Osteoblast (primary cell): Measurements from ENCODE around the gene ANKRD6. TPM values are rescaled to one million over a fixed set of nuclear protein-coding genes. Genes with fewer than 3 reads are reported as not detected.
A peak's percentile ranks its signal among the peaks of the same experiment; 100 is the strongest.

ENCODE experiments used
- DNase-seq: peaks from one replicate; pipeline ENCODE4 v3.0.0; 2011; ENCODE audit warnings: low spot score, mixed read lengths; ENCODE audit not compliant: insufficient read length; ENCODE audit errors: missing footprints
- H2AFZ ChIP-seq: 2 replicates; pipeline ENCODE4 v1.6.0; 2011; ENCODE audit warnings: mild to moderate bottlenecking, low read length
- H3K27ac ChIP-seq: 2 replicates; pipeline ENCODE4 v1.5.1; 2011; ENCODE audit warnings: mild to moderate bottlenecking, low read depth, low read length, moderate library complexity
- H3K27me3 ChIP-seq: 2 replicates; pipeline ENCODE4 v1.6.0; 2012; ENCODE audit warnings: mild to moderate bottlenecking, control low read depth, inconsistent platforms, low read length, moderate library complexity; ENCODE audit not compliant: insufficient read depth
- H3K36me3 ChIP-seq: 2 replicates; pipeline ENCODE4 v1.5.1; 2011; ENCODE audit warnings: mild to moderate bottlenecking, low read length, control low read depth, moderate library complexity; ENCODE audit not compliant: insufficient read depth
- H3K4me1 ChIP-seq: 2 replicates; pipeline ENCODE4 v1.5.1; 2011; ENCODE audit warnings: mild to moderate bottlenecking, low read length, control low read depth, moderate library complexity; ENCODE audit not compliant: insufficient read depth
- H3K4me2 ChIP-seq: 2 replicates; pipeline ENCODE4 v1.6.0; 2011; ENCODE audit warnings: mild to moderate bottlenecking, low read length; ENCODE audit not compliant: insufficient read depth
- H3K4me3 ChIP-seq: fragments of 200-600 bp; sonication (generic); 3 replicates; pipeline ENCODE4 v1.5.1; 2012; ENCODE audit warnings: mild to moderate bottlenecking, low read length, inconsistent platforms; ENCODE audit not compliant: insufficient read depth
- H3K79me2 ChIP-seq: 2 replicates; pipeline ENCODE4 v1.6.0; 2012; ENCODE audit warnings: mild to moderate bottlenecking, low read length, control low read depth, inconsistent platforms; ENCODE audit not compliant: insufficient read depth
- H3K9me3 ChIP-seq: 2 replicates; pipeline ENCODE4 v1.5.1; 2011; ENCODE audit warnings: low read depth, low read length, control low read depth
- H4K20me1 ChIP-seq: 2 replicates; pipeline ENCODE4 v1.6.0; 2012; ENCODE audit warnings: mild to moderate bottlenecking, low read length, control low read depth; ENCODE audit not compliant: insufficient read depth
- CTCF ChIP-seq: IDR thresholded peaks from 2 replicates; pipeline ENCODE4 v1.5.1; 2011; ENCODE audit warnings: mild to moderate bottlenecking, low read depth, low read length, moderate library complexity; ENCODE audit errors: extremely low read depth
- total RNA-seq: library from RNA; depleted of rRNA; stranded (reverse); fragments of >200 nt; gene quantifications from 2 replicates; pipeline ENCODE4 v1.2.3, GENCODE V29; 2012

ANKRD6 gene
- total RNA-seq, 1 donor: 11.2 TPM

DNA sequence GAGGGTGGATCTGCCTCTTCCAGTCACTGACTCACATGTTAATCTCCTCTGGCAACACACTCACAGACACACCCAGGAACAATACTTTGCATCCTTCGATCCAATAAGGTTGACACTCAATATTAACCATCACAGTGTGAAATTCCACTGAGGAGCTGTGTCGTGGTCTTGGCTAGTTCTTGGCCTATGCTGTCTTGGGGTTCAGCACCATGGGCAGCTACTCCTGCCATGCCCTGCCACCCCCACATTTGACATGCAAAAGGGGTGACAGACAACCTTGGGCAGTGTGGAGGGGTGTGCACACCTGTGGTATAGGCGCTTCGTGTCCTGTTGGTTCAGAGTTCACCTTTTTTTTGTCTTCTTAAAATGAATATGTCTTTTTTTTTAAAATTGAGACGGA lies 25.8 kb downstream of the ANKRD6 start:
- DNase-seq: peak; percentile 31
- Histone ChIP-seq H3K4me3 (no peak overlapping the region), H3K79me2 (no peaks in the 10 kb centered on the region), H3K27me3 (no peaks in the 10 kb centered on the region), H2AFZ (no peak overlapping the region), H3K4me1 (no peaks in the 10 kb centered on the region), H3K4me2 (no peak overlapping the region), H3K36me3 (no peaks in the 10 kb centered on the region), H3K27ac (no peak overlapping the region), H4K20me1 (no peaks in the 10 kb centered on the region), H3K9me3 (no peaks in the 10 kb centered on the region)
- TF ChIP-seq CTCF: no peak

DNA sequence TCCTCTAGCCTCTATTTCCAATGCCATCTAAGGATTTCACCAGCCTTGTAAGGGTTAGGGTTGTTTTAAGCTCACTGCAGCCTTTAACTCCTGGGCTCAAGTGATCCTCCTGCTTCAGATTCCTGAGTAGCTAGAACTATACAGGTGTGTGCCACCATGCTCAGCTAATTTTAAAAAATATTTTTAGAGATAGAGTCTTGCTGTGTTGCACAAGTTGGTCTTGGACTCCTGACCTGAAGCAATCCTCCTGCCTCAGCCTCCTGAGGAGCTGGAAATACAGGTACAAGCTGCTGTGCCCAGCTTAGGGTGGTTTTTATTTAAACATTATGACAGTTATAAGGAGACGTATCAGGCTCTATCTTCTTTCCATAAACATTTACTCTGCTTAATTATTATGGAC lies 26.5 kb downstream of the ANKRD6 start:
- no peak overlapping the region for H2AFZ ChIP-seq
- no peaks in the 10 kb centered on the region for H3K79me2 ChIP-seq
- H3K36me3 ChIP-seq: no peaks in the 10 kb centered on the region
- no peak overlapping the region for H3K27ac ChIP-seq
- no peak overlapping the region for H3K4me2 ChIP-seq
- no peaks in the 10 kb centered on the region for H3K27me3 ChIP-seq
- no peaks in the 10 kb centered on the region for H3K9me3 ChIP-seq
- DNase-seq: no peak
- H3K4me1 ChIP-seq: no peaks in the 10 kb centered on the region
- H3K4me3 ChIP-seq: no peak overlapping the region
- H4K20me1 ChIP-seq: no peaks in the 10 kb centered on the region
- no peak for TF ChIP-seq CTCF

- Histone ChIP-seq H3K4me3 (no peak overlapping the region), H3K79me2 (no peaks in the 10 kb centered on the region), H4K20me1 (no peaks in the 10 kb centered on the region), H3K27ac (no peak overlapping the region), H3K4me2 (no peak overlapping the region), H3K27me3 (no peaks in the 10 kb centered on the region), H3K9me3 (no peaks in the 10 kb centered on the region), H3K4me1 (no peaks in the 10 kb centered on the region), H2AFZ (no peak overlapping the region), H3K36me3 (no peaks in the 10 kb centered on the region)
- TF ChIP-seq CTCF: no peak
- no peak for DNase-seq
These were observed 27.8 kb downstream of the ANKRD6 start for GRCh38 chr6:89460713-89461112.

DNA sequence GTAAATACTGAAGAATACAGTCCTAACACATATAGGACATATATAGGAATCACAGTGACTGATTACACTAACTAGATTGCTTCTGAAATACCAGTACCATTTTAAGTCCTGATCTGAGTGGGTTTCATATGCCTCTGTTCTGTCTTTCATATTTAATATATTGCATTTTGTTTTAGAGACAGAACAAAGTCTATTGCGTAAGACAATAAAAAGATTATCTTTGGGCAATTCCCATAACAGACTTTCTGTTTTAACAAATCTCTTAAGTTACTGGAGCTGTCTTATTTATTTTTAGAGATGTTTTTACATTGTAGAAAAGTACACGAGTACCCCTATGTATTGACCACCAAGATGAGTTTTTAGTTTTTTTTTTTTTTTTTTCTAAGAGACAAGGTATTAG lies 29.6 kb downstream of the ANKRD6 start:
- DNase-seq: no peak
- H3K27me3 ChIP-seq: no peaks in the 10 kb centered on the region
- H3K9me3 ChIP-seq: no peaks in the 10 kb centered on the region
- H3K4me3 ChIP-seq: no peak overlapping the region
- no peaks in the 10 kb centered on the region for H3K4me1 ChIP-seq
- H2AFZ ChIP-seq: no peak overlapping the region
- H3K36me3 ChIP-seq: no peaks in the 10 kb centered on the region
- H3K27ac ChIP-seq: no peak overlapping the region
- H3K79me2 ChIP-seq: no peaks in the 10 kb centered on the region
- H4K20me1 ChIP-seq: no peaks in the 10 kb centered on the region
- no peak overlapping the region for H3K4me2 ChIP-seq
- no peak for TF ChIP-seq CTCF
